Measurements from ENCODE around the gene TRIM43B.
"Not testable (repeated sequence)": the region's sequence is repeated elsewhere in the genome, so short reads cannot be mapped to it uniquely, and the experiment has no call there.

Gene TRIM43B

GRCh38 chr2:95514718-95515117 lies 30.2 kb upstream of the TRIM43B start:
- H2AFZ ChIP-seq (ENCODE audit: low read length) = no peak overlapping the region
- no peaks in the 10 kb centered on the region for H3K79me2 ChIP-seq (ENCODE audit: insufficient read depth, low read length)
- no peaks in the 10 kb centered on the region for H3F3A ChIP-seq (ENCODE audit: low read depth)
- no peaks in the 10 kb centered on the region for H3K9me2 ChIP-seq (replicated peaks; ENCODE audit: low read depth, low read length)
- H3K4me1 ChIP-seq (ENCODE audit: insufficient read depth, low read length, poor library complexity, severe bottlenecking) = no peaks in the 10 kb centered on the region
- TF ChIP-seq, protein P1, sequence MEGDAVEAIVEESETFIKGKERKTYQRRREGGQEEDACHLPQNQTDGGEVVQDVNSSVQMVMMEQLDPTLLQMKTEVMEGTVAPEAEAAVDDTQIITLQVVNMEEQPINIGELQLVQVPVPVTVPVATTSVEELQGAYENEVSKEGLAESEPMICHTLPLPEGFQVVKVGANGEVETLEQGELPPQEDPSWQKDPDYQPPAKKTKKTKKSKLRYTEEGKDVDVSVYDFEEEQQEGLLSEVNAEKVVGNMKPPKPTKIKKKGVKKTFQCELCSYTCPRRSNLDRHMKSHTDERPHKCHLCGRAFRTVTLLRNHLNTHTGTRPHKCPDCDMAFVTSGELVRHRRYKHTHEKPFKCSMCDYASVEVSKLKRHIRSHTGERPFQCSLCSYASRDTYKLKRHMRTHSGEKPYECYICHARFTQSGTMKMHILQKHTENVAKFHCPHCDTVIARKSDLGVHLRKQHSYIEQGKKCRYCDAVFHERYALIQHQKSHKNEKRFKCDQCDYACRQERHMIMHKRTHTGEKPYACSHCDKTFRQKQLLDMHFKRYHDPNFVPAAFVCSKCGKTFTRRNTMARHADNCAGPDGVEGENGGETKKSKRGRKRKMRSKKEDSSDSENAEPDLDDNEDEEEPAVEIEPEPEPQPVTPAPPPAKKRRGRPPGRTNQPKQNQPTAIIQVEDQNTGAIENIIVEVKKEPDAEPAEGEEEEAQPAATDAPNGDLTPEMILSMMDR (conservative IDR thresholded peaks at IDR 0.05; ENCODE audit: low read length) = no peak
- no peak for TF ChIP-seq EZH2phosphoT487 (IDR thresholded peaks at IDR 0.05; ENCODE audit: borderline replicate concordance)
- H3K4me2 ChIP-seq (ENCODE audit: low read depth, low read length, poor library complexity, severe bottlenecking) = no peak overlapping the region
- H3K27me3 ChIP-seq (ENCODE audit: insufficient read depth, low read length, poor library complexity, severe bottlenecking) = peaks cover 32% of the 10 kb centered on the region
- no peaks in the 10 kb centered on the region for H3K9me3 ChIP-seq (ENCODE audit: insufficient read depth, low read depth, low read length)
- no peaks in the 10 kb centered on the region for H3K36me3 ChIP-seq (ENCODE audit: insufficient read depth, low read length)
- no peak overlapping the region for H3K9ac ChIP-seq (ENCODE audit: low read depth, low read length, poor library complexity, severe bottlenecking)
- H3K4me3 ChIP-seq (ENCODE audit: low read length, poor library complexity, severe bottlenecking) = no peak overlapping the region
- H4K20me1 ChIP-seq (ENCODE audit: insufficient read depth, low read length, poor library complexity, severe bottlenecking) = no peaks in the 10 kb centered on the region

DNA sequence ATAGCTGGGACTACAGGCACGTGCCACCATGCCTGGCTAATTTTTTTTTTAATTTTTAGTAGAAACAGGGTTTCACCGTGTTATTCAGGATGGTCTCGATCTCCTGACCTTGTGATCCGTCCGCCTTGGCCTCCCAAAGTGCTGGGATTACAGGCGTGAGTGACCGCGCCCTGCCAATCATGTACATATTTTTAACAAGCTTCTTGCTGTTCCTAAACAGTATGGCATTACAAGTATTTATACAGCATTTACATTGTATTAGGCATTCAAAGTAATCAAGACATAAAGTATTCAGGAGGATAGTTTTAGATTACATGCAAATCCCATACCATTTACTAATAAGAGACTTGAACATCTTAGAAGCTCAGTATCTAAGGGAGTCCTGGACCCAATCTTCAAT lies 29.7 kb upstream of the TRIM43B start:
- not testable (repeated sequence) for H3K79me2 ChIP-seq (ENCODE audit: insufficient read depth, low read length); H3K36me3 ChIP-seq (ENCODE audit: insufficient read depth, low read length); H3K4me2 ChIP-seq (ENCODE audit: low read depth, low read length, poor library complexity, severe bottlenecking); H2AFZ ChIP-seq (ENCODE audit: low read length); H3K9me2 ChIP-seq (replicated peaks; ENCODE audit: low read depth, low read length); H3K9ac ChIP-seq (ENCODE audit: low read depth, low read length, poor library complexity, severe bottlenecking); H3K4me3 ChIP-seq (ENCODE audit: low read length, poor library complexity, severe bottlenecking); H4K20me1 ChIP-seq (ENCODE audit: insufficient read depth, low read length, poor library complexity, severe bottlenecking); H3K9me3 ChIP-seq (ENCODE audit: insufficient read depth, low read depth, low read length); H3K4me1 ChIP-seq (ENCODE audit: insufficient read depth, low read length, poor library complexity, severe bottlenecking); H3F3A ChIP-seq (ENCODE audit: low read depth)
- peaks cover 27% of the 10 kb centered on the region for H3K27me3 ChIP-seq (ENCODE audit: insufficient read depth, low read length, poor library complexity, severe bottlenecking)

- no peaks in the 10 kb centered on the region for H4K20me1 ChIP-seq (ENCODE audit: insufficient read depth, low read length, poor library complexity, severe bottlenecking)
- H3F3A ChIP-seq (ENCODE audit: low read depth) = no peaks in the 10 kb centered on the region
- no peak for TF ChIP-seq EZH2phosphoT487 (IDR thresholded peaks at IDR 0.05; ENCODE audit: borderline replicate concordance)
- TF ChIP-seq, protein P1 (conservative IDR thresholded peaks at IDR 0.05; ENCODE audit: low read length) = no peak
- H3K4me1 ChIP-seq (ENCODE audit: insufficient read depth, low read length, poor library complexity, severe bottlenecking) = no peaks in the 10 kb centered on the region
- H3K4me2 ChIP-seq (ENCODE audit: low read depth, low read length, poor library complexity, severe bottlenecking) = no peak overlapping the region
- no peak overlapping the region for H3K9ac ChIP-seq (ENCODE audit: low read depth, low read length, poor library complexity, severe bottlenecking)
- H3K36me3 ChIP-seq (ENCODE audit: insufficient read depth, low read length) = no peaks in the 10 kb centered on the region
- no peaks in the 10 kb centered on the region for H3K9me3 ChIP-seq (ENCODE audit: insufficient read depth, low read depth, low read length)
- no peaks in the 10 kb centered on the region for H3K79me2 ChIP-seq (ENCODE audit: insufficient read depth, low read length)
- no peaks in the 10 kb centered on the region for H3K27me3 ChIP-seq (ENCODE audit: insufficient read depth, low read length, poor library complexity, severe bottlenecking)
- H3K4me3 ChIP-seq (ENCODE audit: low read length, poor library complexity, severe bottlenecking) = no peak overlapping the region
- no peak overlapping the region for H2AFZ ChIP-seq (ENCODE audit: low read length)
- no peaks in the 10 kb centered on the region for H3K9me2 ChIP-seq (replicated peaks; ENCODE audit: low read depth, low read length)
Measured at GRCh38 chr2:95509408-95509807, 24.9 kb upstream of the TRIM43B start.

DNA sequence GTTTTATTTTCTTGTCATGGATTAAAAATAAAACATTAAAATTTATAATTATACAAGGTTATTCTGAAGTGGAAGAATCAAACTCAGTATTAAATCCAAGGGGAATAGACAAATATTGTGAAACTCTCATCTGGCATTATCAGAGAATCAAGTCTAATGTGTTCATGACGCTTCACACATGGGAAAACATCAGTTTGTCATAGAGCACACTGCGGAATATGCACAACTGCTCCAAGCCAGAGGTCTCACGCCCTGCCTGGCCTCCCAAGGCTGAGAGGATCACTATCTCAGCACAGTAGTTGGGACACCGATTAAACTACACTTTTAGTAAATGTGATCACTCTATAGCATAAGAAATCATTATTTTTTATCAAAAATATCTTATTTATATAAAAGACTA lies 20.7 kb upstream of the TRIM43B start:
- Histone ChIP-seq H3F3A (ENCODE audit: low read depth) (no peaks in the 10 kb centered on the region), H3K36me3 (ENCODE audit: insufficient read depth, low read length) (no peaks in the 10 kb centered on the region), H3K9me2 (replicated peaks; ENCODE audit: low read depth, low read length) (no peaks in the 10 kb centered on the region), H3K9ac (ENCODE audit: low read depth, low read length, poor library complexity, severe bottlenecking) (no peak overlapping the region), H3K9me3 (ENCODE audit: insufficient read depth, low read depth, low read length) (no peaks in the 10 kb centered on the region), H3K4me3 (ENCODE audit: low read length, poor library complexity, severe bottlenecking) (no peak overlapping the region), H3K27me3 (ENCODE audit: insufficient read depth, low read length, poor library complexity, severe bottlenecking) (no peaks in the 10 kb centered on the region), H4K20me1 (ENCODE audit: insufficient read depth, low read length, poor library complexity, severe bottlenecking) (no peaks in the 10 kb centered on the region), H2AFZ (ENCODE audit: low read length) (no peak overlapping the region), H3K79me2 (ENCODE audit: insufficient read depth, low read length) (no peaks in the 10 kb centered on the region), H3K4me2 (ENCODE audit: low read depth, low read length, poor library complexity, severe bottlenecking) (no peak overlapping the region), H3K4me1 (ENCODE audit: insufficient read depth, low read length, poor library complexity, severe bottlenecking) (no peaks in the 10 kb centered on the region)
- TF ChIP-seq, protein P1 (conservative IDR thresholded peaks at IDR 0.05; ENCODE audit: low read length) = no peak
- TF ChIP-seq EZH2phosphoT487 (IDR thresholded peaks at IDR 0.05; ENCODE audit: borderline replicate concordance) = no peak
